ENCODE measurements around the gene ADCY2.

The ADCY2 gene

DNA sequence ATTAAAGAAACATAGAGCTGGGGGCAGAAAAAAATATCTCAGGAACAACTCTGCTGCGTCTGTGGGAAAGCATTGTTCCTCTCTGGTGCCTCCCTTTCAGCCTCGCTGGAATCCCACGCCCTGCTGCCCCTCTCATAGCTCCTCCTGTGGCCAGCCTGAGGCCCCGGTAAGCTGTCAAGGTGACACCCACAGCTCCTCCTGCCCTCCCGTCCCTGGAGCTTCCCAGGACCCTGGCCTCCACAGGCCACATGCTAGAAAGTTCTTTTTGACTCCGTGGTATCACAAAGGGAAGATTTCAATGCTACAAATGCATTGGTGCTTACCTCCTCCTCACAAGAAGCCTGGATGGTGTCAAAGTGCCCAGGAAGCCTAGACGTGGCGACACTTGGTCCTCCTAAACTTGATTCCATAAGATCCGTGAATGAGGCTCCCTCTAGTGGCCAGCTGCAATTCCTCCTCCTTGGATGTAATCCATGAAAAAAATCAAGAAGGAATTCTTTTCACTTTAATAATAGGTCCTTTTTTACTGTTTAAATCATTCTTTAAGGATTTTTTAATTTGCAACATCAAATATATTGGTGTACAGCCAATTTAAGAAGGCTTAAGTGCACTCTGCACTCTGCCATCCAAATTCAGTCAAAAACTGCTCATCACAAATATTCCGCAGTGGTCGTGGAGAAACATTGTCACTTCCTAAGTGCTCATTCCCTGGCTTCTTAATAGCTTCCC, 350.1 kb downstream of the ADCY2 start:
- peak; percentile 56 for DNase-seq (ENCODE audit: low spot score)

DNA sequence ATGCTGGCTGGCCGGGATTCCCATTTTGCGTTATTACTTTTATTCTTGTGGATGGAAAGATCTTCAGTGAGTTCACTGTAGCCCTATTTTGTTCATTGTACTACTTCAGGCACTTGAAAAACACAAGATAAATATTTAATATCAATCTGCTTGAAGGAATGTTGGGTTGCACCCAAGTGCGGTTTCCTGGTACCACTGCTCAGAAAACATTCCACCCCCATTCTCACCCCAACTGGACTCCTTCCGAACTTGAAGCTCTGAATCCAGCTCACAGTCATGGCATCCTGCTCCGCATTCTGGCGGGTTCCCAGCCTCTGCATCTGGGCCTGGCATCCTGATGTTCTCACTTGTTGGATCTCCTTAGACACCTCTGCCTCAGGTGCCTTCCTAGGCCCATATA, 351.8 kb downstream of the ADCY2 start:
- no peak for DNase-seq (ENCODE audit: low spot score)

DNA sequence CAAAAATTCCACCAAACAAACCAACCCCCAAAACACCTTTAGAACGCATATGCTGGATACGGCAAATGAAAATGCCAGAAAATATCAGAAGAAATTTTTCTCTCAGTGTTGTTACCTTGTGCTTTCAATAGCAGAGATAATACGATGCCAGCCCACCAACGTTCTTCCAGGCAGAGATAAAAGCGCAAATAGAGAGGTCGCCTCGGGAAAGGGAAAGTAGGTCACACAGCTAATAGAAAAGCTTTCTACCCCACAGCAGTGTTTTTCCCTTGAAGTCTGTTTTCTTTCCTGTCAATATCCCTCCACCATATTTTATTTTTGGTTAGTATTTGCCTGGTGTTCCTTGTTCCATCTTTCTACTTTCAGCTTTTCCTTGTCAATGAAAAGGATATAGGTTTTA, 353.7 kb downstream of the ADCY2 start:
- no peak for DNase-seq (ENCODE audit: low spot score)

DNA sequence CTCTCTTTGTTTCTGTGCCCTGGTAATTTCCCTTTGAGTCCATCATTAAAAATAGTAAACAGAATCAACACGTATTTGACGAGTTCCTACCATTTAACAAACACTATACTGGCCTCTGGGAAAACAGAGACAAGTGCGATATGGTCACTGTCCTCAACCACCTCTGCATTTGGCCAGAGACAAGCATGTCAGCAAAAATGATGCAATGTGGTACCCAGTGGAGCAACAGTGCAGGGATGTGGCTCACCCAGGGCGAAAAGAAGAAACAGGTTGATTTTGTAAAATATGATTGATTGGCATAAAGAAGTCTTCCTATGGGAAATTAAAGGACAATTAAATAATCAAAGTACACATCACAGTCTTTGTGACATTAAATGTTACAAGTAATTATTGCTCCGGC, 355.9 kb downstream of the ADCY2 start:
- no peak for DNase-seq (ENCODE audit: low spot score)

DNA sequence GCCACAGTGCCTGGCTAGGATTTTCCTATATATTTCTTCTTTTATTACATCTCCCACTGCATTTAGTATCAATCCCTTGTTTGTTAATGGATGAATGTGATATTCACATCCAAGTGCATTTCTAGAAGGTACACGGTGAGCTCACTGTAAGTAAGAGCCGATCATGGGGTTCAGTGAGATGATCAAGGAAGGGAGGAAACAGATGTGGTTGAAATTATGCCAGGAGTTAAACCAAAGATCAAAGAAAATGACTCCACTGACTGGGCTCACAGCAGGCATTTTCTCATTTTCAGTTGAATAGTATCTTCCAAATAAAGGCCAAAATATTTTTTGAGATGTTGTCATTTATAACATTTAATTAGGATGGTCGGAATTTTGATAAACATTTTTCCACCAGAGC, 357.2 kb downstream of the ADCY2 start:
- DNase-seq (ENCODE audit: low spot score) = no peak

DNA sequence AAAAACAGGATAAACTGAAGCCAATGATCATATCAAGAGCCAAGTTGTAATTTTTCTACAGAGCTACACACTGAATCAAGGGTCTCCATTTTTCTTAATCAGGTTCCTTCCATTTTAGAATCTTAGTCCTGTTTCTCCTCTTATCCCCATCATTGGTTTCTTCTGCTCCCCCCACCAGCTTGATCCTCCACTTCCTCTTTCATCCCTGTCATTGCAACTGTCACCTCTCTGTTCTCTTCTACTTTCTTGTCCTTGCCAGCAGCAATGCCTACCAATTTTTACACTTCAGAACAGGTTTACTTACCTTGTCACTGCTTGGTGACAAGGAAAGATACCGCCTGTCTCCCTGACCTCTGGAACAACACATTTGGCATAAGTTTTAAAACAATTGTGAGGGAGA, 357.7 kb downstream of the ADCY2 start:
- no peak for DNase-seq (ENCODE audit: low spot score)

DNA sequence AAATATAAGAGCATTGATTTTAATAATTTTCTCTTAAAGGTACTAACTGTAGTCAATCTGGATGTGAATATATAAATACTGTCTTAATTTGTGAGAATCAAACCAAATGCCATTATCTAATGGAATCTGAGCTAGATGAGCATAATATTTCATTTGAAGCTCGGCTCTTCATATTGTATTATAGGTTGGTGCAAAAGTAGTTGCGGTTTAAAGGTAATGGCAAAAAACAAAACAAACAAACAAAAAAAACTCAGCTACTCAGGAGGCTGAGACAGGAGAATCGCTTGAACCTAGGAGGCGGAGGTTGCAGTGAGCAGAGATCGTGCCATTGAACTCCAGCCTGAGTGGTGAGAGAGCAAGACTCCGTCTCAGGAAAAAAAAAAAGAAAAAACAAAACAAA, 358.6 kb downstream of the ADCY2 start:
- DNase-seq (ENCODE audit: low spot score) = no peak

DNA sequence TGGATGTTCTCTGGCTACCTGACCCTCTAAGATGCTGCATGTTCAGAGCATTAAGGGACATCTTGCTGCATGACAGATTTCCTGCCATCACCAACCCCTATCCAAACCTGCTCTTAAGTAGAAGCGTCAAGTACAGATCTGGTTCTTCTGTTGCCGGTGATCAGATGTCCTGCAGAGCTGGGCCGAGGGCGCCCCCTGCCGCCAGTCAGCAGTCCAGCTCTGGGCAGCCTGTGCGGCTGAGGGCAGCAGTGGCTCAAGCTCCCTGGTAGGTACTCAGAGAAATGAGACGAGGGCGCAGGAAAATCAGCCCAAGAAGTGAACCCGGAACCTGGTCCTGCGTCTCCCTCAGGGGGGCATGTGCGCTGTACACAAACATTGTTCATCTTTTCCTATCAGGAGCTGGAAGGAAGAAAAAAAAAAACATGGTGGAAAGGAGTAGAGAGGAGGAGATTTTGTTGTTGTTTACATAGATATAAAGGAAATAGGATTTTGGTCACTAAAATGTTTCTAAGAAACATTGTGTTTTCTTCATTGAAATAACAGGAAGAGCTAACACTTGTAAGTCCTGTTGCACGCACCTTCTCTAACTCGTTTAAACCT, 359.2 kb downstream of the ADCY2 start:
- peak; percentile 54 for DNase-seq (ENCODE audit: low spot score)

DNA sequence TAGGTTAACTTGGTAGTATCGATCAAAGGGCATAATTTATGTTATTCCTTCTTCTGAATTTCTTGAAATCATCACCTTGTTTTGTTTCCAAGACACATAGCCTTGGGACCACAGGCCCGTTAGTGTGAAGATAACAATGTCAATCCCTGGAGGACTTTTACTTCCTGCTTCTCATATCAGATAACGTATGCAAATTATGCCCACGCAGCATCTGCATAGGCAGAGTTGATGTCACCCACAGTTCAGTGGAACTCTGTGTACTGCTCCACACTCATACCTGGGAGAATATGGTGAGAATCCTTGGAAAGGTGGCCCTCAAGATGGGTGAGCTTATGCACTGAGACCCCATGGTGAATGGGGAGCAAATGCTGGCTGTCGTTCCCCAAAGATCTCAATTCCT, 360.0 kb downstream of the ADCY2 start:
- DNase-seq (ENCODE audit: low spot score) = no peak

DNA sequence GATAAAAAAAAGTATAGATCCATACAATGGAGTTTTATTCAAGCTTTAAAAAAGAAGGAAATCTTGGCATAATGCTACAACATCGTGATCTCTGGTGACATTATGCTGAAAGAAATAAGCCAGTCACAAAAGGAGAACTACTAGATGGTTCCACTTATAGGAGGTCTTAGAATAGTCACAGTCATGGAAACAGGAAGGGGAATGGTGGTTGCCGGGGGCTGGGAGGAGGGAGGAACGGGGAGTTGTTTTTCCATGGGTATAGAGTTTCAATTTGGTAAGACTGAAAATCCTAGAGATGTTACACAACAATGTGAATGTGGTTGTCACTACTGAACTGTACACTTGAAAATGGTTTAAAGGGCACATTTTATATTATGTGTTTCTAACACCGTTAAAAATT, 360.5 kb downstream of the ADCY2 start:
- no peak for DNase-seq (ENCODE audit: low spot score)

DNA sequence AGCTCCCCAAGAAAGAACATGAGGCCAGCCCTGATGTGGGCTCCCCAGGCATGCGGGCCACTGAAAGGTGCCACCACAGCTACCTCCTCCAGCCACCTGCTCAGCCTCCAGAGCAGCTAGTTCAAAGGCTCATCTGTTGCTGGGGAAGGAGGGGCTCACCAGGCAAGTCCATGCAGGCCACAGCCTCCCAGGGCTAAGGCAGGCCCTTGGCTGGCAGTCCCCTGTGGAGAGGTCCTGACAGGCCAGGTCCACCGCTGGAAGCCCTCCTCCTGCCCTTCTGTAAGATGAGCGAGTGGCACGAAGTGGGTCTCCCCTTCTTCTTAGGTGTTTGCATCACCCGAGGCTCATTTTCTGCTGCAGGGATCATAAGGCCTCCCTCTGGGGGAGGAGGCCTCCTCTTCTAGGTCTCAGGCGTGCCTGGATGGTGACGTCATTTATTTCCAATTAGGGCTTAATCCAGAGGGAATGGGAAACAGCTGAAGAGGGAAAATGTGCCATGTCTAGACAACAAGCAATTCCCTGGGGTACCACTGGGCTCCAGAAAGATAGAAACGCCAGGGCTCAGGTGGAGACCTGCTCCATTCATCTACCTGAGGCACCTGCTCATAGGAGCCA, 363.4 kb downstream of the ADCY2 start:
- no peak for DNase-seq (ENCODE audit: low spot score)

DNA sequence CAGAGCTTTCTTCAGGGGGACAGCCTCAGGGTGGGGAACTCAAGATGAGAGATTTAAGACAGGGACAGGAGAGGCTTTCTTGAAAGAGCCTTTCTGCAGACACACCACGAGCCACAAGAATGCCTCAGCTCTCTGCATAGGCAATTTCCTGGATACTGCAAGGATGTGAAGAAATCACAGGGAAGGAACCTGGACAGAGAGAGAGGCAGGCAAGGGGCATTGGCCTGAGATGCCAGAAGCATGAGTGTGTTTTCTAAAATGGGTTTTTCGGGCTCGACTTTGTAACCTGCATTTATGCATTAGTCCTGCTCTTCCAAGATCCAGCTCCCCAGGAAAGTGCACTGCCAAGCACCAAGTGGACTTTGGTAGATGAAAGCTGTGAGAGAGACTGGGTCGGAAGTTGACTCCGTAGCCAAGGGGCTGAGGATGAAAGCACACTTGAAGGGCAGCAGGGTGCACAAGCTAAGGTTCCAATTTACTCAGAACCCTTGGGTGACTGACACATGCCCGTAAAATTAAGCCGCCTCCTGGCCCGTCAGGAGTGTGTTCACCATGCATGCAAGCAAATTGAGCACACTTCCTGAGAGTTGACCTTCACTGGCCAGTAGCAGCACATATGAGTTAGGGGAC, 364.1 kb downstream of the ADCY2 start:
- DNase-seq (ENCODE audit: low spot score) = no peak

DNA sequence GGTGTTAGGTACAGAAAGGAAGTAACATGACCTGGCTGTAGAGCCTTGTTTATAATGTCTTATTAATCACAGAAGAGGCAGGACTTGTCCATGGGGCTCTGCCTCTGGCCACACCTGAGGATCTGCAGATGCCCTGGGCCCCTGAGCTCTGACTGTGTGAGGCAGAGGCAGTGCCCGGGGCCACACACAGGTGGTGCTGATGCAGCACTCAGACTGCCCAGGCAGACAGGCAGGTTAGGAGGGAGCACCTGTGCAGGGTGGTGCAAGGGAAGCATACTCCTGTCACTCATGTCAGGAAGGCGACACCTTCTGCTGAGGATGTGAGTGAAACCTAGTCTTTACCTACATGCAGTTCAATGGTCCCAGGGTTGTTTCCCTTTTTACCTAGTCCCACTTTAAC, 366.3 kb downstream of the ADCY2 start:
- no peak for DNase-seq (ENCODE audit: low spot score)

DNA sequence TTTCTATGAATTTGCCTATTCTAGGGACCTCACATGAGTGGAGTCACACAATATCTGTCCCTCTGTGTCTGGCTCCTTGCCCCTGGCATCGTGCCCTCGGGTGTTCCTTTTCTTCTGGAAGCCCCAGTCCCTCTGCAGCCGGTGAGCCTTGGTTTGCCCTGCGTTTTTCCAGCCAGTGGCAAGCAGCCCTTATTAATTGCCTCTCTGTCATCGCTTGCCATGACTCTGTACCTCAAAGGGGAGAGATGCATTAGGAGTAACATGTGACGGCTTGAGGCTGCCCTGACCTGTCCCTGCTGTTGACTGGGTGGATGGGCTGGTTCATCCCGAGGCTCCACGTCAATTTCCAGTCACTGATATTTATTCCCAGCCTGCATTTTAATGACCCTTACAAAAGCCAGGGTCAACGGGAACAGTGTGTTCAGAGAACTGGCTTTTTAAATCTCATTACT, 367.7 kb downstream of the ADCY2 start:
- no peak for DNase-seq (ENCODE audit: low spot score)

DNA sequence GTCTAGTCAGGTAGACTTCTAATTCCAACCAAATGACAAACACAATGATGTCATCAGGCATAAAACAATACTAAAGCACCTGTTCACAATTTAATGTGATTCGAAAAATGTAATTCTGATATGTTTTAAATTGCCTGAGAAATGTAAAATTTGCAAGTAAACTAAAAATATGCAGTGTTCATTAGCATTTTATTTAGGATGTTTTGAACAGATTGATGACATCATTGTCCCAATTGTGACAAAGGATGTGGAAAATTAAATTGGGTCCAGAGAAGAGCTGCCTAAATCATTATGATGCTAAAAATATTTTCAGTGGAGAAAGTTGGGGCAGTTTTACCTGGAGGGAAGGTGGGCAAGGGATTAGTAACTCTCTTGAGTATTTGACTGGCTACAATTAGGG, 368.5 kb downstream of the ADCY2 start:
- no peak for DNase-seq (ENCODE audit: low spot score)

DNA sequence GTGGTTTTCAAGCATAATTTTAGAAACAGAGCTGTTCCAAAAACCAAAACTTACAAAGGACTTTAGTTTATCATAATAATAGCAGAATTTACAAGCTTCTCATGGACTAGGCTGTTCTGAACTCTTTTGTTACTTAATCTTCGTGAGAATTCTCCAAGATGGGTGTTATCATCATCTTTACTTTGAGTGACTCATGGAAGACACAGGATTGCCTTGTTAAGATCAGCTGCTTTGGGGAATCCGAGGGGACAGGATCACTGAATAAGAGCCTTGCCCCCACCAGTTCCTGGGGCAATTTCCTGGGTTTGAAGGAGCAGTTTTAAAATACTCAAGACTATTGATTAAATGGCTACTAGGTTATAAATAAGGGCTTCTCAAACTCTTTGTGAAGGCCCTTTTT, 374.5 kb downstream of the ADCY2 start:
- no peak for DNase-seq (ENCODE audit: low spot score)

DNA sequence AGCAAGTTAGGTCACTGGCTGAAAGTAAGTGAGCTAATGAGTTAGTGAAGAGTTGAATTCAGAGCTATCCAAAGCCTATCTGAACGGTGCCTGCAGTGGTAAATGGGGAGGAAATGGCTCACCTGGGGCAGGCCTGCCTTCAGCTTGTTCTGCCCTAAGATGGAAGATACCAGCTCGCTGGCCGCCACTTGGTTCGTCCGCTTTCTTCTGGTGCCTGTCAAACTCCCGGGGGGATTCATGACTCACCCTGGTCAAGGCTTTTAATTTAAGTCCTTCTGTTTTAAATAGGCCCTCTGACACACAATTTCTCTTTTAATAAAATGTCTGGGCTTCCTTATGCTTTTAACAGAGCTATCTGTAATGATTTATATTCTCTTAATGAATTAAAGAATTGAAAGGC, 376.2 kb downstream of the ADCY2 start:
- DNase-seq (ENCODE audit: low spot score) = no peak

DNA sequence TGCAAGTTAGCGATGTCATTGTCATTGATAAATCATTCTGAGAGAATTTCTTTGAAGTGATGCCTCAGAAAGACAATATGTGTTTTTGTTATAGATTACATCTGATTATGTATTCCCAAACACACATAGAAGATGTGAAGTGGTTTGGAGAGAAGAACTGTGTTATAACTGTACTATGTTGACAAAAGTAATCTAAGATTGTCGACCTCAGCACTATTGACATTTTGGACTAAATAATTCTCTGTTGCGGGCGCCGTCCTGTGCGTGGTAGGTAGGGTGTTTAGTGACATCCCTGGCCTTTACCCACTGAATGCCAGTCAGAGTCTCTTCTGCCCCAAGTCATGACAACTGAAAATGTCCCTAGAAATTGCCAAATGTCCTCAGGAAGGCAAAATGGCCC, 377.2 kb downstream of the ADCY2 start:
- no peak for DNase-seq (ENCODE audit: low spot score)

DNA sequence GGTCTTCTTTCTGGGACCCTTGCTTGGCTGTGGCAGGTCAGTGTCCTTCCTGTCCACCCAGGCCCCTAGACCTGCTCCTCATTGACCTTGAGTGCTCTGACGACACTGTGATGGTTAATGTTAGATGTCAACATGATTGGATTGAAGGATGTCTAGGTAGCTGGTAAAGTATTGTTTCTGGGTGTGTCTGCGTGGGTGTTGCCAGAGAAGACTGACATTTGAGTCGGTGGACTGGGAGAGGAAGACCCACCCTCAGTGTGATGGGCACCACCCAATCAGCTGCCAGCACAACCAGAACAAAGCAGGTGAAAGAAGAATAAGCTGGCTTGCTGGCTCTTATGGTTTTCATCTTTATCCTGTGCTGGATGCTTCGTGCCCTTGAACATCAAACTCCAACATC, 380.5 kb downstream of the ADCY2 start:
- no peak for DNase-seq (ENCODE audit: low spot score)

DNA sequence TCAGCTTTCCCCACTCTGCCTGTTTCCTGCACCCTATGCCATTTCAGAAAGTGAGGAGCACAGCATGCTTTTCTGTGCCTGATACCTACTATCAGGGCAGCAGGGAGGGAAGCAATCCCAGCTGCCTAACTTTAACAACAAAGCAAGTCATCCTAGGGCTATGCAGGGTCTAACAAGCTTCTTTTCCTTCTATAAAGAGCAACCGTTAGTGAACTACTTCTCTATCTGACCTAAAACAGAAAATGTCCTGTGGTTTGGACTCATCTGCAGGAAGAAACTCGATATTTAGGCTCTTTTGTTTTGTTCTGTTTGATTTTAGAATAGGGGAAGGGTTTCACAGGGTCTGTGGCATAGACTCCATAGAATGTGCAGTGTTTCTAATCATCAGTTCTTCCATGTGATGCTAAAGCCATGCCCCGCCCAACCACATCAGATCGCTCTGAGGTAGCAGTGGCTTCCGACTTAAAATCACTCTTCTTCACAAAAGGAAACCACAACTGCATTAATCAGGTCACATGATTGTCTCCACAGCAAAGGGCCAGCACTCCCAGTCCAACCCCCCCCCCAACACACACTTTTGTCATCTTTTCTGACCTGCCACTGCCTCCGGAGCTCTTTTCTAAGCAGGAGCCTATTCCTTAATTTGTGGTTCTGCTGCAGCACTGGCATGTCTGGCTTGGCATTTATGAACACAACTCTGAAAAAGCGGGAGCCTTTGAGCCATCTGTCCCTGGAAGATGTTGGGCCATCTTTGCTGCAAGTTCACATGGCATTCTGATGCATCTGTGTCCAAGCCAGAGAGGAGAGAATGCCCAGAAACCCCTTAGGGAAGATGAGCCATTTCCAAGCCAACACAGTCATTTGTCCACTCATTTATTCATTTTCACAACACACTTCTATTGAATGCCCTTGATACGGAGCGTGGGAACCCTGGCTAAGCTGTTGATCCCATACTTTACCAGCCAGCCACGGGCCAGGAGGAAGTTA, 383.4 kb downstream of the ADCY2 start:
- DNase-seq (ENCODE audit: low spot score) = no peak

DNA sequence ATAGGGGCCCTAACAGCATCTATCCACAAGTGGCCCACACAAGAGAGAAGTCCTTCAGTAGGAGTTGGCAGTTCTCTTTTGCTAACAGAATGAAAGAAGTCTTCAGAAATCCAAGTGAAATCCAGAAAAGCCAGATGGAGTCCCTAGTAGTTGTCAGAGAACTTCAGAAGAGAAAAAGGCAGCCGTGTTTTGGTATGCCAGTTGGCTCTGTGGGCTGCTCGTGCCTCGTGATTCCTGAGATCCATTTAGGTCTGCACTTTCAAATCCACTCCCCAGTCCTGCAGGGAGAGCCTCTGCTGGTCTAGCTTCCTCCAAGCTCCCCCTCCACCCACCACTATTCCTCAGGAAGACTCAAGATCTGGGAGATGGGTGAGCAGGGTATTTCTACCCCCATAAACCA, 386.0 kb downstream of the ADCY2 start:
- no peak for DNase-seq (ENCODE audit: low spot score)
